ENCODE measurements around the gene ERBB4.

Gene ERBB4

GRCh38 chr2:212427638-212428037 lies 111.0 kb downstream of the ERBB4 start:
- no peak for DNase-seq

- DNase-seq, result no peak
Observed at GRCh38 chr2:212426637-212427412, 111.8 kb downstream of the ERBB4 start.

GRCh38 chr2:212424082-212424481 lies 114.5 kb downstream of the ERBB4 start:
- peak; percentile 8 for DNase-seq

- DNase-seq, result peak; percentile 12
Observed at GRCh38 chr2:212423089-212423488, 115.5 kb downstream of the ERBB4 start.

GRCh38 chr2:212421556-212422334 lies 116.9 kb downstream of the ERBB4 start:
- peak; percentile 87 for DNase-seq

GRCh38 chr2:212416086-212416485 lies 122.5 kb downstream of the ERBB4 start:
- DNase-seq, result no peak

- DNase-seq, result peak; percentile 41
Observed at GRCh38 chr2:212414767-212415211, 123.8 kb downstream of the ERBB4 start.

- DNase-seq, result peak; percentile 19
Observed at GRCh38 chr2:212409560-212409959, 129.0 kb downstream of the ERBB4 start.

GRCh38 chr2:212408524-212408923 lies 130.1 kb downstream of the ERBB4 start:
- no peak for DNase-seq

- DNase-seq, result no peak
Observed at GRCh38 chr2:212406716-212407115, 131.9 kb downstream of the ERBB4 start.

- DNase-seq, result no peak
Observed at GRCh38 chr2:212402316-212402715, 136.3 kb downstream of the ERBB4 start.

GRCh38 chr2:212398316-212398715 lies 140.3 kb downstream of the ERBB4 start:
- no peak for DNase-seq

GRCh38 chr2:212392544-212392943 lies 146.1 kb downstream of the ERBB4 start:
- peak; percentile 23 for DNase-seq

GRCh38 chr2:212392043-212392442 lies 146.6 kb downstream of the ERBB4 start:
- DNase-seq, result peak; percentile 82

- DNase-seq, result peak; percentile 26
Observed at GRCh38 chr2:212387146-212387545, 151.5 kb downstream of the ERBB4 start.

GRCh38 chr2:212385241-212385640 lies 153.4 kb downstream of the ERBB4 start:
- DNase-seq, result no peak

GRCh38 chr2:212384027-212384426 lies 154.6 kb downstream of the ERBB4 start:
- DNase-seq, result no peak

- peak; percentile 5 for DNase-seq
Observed at GRCh38 chr2:212381428-212382102, 157.0 kb downstream of the ERBB4 start.

GRCh38 chr2:212379103-212379502 lies 159.5 kb downstream of the ERBB4 start:
- DNase-seq, result no peak

GRCh38 chr2:212367431-212367830 lies 171.2 kb downstream of the ERBB4 start:
- DNase-seq, result no peak

- DNase-seq, result peak; percentile 63
Observed at GRCh38 chr2:212364112-212364985, 174.3 kb downstream of the ERBB4 start.

- no peak for DNase-seq
Observed at GRCh38 chr2:212361174-212361756, 177.3 kb downstream of the ERBB4 start.
